LHCN-M2 (cell line): ENCODE results near the gene CASP6. TPM values are rescaled to one million over a fixed set of nuclear protein-coding genes. Genes with fewer than 3 reads are reported as not detected.
A peak's percentile ranks its signal among the peaks of the same experiment; 100 is the strongest.

Experiments used
- DNase-seq: peaks from one replicate; pipeline ENCODE4 v3.0.0-alpha.2; 2012; ENCODE audit warnings: low read depth
- total RNA-seq: library from RNA; depleted of rRNA; stranded (reverse); fragments of >200 nt; gene quantifications from 2 replicates; pipeline ENCODE4 v1.2.3, GENCODE V29; 2014; rRNA removed

The CASP6 gene
- total RNA-seq, 1 experiment from 2014 or later = 33.0 TPM

GRCh38 chr4:109672169-109672930 is 30.9 kb downstream of the CASP6 start:
- no peak for DNase-seq

GRCh38 chr4:109671350-109671749 is 31.9 kb downstream of the CASP6 start:
- peak; percentile 6 for DNase-seq

GRCh38 chr4:109665783-109666485 is 37.3 kb downstream of the CASP6 start:
- no peak for DNase-seq

GRCh38 chr4:109662771-109663170 is 40.5 kb downstream of the CASP6 start:
- no peak for DNase-seq

GRCh38 chr4:109662116-109662515 is 41.1 kb downstream of the CASP6 start:
- no peak for DNase-seq

DNA sequence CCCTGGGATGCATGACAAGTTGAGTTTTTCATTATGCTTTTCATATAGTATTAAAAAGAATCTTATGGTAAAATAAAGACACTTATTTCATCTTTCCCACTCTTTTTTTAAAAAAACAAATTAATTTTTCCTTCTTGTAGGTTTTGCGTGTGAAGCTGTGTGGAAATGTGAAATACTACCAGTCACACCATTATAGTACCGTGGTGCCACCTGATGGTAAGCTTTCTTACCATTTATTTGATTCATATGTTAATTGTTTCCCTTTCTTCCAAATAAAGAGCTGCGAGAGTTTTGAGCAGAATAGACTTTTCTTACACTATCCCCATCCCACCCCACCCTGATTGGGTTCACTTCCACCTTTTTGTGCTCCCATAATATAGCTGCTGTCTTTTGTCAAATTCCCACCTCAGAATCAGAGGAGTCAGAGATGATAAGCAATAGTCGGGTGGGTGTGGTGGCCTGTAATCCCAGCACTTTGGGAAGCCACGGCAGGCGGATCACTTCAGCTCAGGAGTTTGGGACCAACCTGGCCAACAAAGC is 44.3 kb downstream of the CASP6 start:
- peak; percentile 9 for DNase-seq

DNA sequence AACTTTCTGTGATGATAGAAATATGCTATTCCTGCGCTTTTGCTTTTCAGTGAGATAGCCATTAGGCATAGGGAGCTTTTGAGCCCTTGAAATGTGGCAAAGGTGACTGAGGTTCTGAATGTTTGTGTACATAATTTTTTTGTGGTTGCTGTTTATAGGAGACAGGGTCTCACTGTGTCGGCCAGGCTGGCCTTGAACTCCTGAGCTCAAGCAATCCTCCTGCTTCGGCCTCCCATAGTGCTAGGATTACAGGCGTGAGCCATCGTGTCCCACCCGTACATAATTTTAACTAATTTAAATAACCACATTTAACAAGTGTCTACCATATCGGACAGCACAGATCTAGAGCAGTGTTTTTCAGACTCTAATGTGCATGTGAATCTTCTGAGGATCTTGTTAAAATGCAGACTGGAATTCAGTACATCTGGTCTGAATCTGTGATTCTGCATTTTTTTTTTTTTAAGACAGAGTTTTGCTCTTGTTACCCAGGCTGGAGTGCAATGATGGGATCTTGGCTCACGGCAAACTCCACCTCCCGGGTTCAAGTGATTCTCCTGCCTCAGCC is 45.3 kb downstream of the CASP6 start:
- DNase-seq = no peak

GRCh38 chr4:109655396-109655795 is 47.8 kb downstream of the CASP6 start:
- no peak for DNase-seq

- no peak for DNase-seq
Measured at GRCh38 chr4:109649872-109650271, 53.4 kb downstream of the CASP6 start.

DNA sequence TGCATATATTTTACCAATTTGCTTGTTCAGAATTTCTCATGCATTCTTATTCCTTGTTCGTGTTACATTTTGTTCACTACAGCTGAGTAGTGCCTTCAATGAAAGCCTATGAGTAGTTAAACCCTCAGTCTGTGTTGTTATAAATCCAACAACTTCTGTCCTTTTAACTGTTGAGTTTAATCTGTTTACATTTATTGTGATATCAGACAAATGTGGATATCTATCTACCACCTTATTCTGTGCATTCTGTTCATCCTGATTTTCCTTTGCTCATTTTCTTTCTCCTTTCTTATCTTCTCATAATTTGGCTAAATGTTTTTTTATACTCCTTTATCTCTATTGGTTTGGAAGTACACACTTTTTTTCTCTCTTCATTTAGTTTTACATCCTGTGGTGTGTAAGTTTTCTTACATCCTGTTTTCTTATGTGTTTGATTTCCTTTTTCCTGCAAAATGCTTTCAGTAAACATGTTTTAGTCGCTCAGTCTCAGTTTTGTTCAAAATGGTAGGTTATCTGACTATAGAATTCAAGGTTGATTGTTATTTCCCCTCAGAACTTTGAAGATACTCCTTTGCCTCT is 54.2 kb downstream of the CASP6 start:
- DNase-seq = no peak

- no peak for DNase-seq
Measured at GRCh38 chr4:109648266-109648996, 54.8 kb downstream of the CASP6 start.

DNA sequence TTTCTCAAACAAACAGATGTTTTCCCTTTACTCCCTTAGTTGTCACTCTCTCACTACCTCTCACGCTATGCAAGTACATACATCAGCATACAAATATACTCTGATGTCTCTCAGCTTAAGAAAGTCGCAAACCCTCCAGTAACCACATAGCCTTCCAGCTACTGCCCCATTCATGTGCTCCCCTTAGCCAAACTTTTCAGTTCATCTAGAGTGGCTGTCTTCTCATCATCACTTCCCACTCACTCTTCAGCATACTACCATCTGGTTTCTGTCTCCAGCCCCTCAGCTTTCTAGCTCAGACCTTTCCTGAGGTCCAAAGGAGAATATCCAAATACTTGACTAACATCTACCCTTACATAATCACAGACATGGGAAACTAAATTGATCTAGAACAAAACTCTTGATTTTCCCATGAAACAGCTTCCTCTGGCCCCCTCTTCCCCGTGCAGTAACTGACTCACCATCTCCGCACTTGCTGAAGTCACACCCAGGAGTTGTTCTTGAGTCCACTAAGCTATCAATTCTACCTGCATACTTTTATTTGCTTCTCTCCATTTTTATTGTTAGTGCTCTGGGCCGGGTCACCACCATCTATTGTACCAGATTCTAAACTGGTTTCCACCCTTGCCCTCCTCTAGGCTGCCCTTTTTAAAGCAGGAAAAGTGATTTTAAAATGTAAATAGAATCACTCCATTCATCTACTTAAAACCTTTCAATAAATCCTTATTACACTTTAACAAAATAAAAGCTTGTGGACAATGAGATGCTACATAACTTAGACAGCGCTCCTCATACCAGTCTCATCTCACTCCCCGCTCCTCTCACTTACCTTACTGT is 57.2 kb downstream of the CASP6 start:
- no peak for DNase-seq

GRCh38 chr4:109640644-109641043 is 62.6 kb downstream of the CASP6 start:
- DNase-seq = no peak

Other genes starting within 250 kb of the CASP6 start
- 96.6 and 104 TPM in 2 replicates for gene MCUB, start 143.2 kb downstream of the CASP6 start, total RNA-seq
- 12.5 and 15.2 TPM in 2 replicates for gene PLA2G12A, start 26.6 kb upstream of the CASP6 start, total RNA-seq
- 0.83 and 0.98 TPM in 2 replicates for gene CFI, start 98.6 kb upstream of the CASP6 start, total RNA-seq
- gene GAR1, start 112.3 kb upstream of the CASP6 start, total RNA-seq = 10.5 and 15.5 TPM in 2 replicates
- not detected in 2 replicates for gene RRH, start 124.5 kb upstream of the CASP6 start, total RNA-seq
- not detected in 2 replicates for gene LRIT3, start 144.7 kb upstream of the CASP6 start, total RNA-seq
- 0.86 and 2.6 TPM in 2 replicates for gene EGF, start 209.4 kb upstream of the CASP6 start, total RNA-seq